Duodenal mucosa (tissue), 2 donors: ENCODE measurements around the gene NLRX1.
"Not testable (repeated sequence)": the region's sequence is repeated elsewhere in the genome, so short reads cannot be mapped to it uniquely, and the experiment has no call there.

Experiments
- H3K27ac ChIP-seq: one replicate; pipeline ENCODE4 v1.7.0; 2013; ENCODE audit warnings: low read depth, low read length
- H3K27me3 ChIP-seq, 2 donors: one replicate each; pipeline ENCODE4 v1.7.0; 2013; ENCODE audit warnings: low read length in 2 of 2, control low read depth in 1 of 2; ENCODE audit not compliant: insufficient read depth in 2 of 2, control insufficient read depth in 1 of 2
- H3K36me3 ChIP-seq, 2 donors: one replicate each; pipeline ENCODE4 v1.7.0; 2013; ENCODE audit warnings: low read length in 2 of 2, control low read depth in 1 of 2; ENCODE audit not compliant: insufficient read depth in 2 of 2, control insufficient read depth in 1 of 2
- H3K4me1 ChIP-seq, 2 donors: one replicate each; pipeline ENCODE4 v1.7.0; 2013; ENCODE audit warnings: low read length in 2 of 2, control low read depth in 1 of 2; ENCODE audit not compliant: insufficient read depth in 2 of 2, control insufficient read depth in 1 of 2
- H3K4me3 ChIP-seq, 2 donors: one replicate each; pipeline ENCODE4 v1.7.0; 2013; ENCODE audit warnings: low read length in 2 of 2, low read depth in 1 of 2
- H3K9ac ChIP-seq, 2 donors: one replicate each; pipeline ENCODE4 v1.7.0; 2013; ENCODE audit warnings: low read length in 2 of 2, low read depth in 1 of 2
- H3K9me3 ChIP-seq, 2 donors: one replicate each; pipeline ENCODE4 v1.7.0; 2013; ENCODE audit warnings: low read length in 2 of 2, control low read depth in 1 of 2; ENCODE audit not compliant: control insufficient read depth in 1 of 2

The NLRX1 gene

DNA sequence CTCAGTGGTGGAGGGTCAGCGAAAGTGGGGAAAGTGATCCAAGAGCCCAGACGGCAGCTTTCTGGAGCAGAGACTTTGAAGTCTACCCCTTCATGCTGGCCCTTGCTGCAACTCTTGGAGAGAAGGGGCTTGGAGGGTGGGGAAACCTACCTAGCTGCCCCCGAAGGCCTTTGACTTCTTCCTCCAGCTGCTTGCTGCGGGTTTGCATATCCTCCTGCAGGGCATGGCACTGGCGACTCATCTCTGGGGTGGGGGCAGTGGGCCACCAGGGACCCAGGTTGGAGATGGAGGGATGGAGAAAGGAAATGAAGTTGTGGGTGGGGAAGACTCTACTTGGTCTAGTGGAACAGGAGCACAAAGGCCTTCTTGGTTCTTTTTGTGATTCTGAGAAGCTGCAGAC, 24.5 kb downstream of the NLRX1 start:
- Histone ChIP-seq H3K36me3 (no peaks in the 10 kb centered on the region), H3K27ac (no peak overlapping the region), H3K27me3 (no peaks in the 10 kb centered on the region)

DNA sequence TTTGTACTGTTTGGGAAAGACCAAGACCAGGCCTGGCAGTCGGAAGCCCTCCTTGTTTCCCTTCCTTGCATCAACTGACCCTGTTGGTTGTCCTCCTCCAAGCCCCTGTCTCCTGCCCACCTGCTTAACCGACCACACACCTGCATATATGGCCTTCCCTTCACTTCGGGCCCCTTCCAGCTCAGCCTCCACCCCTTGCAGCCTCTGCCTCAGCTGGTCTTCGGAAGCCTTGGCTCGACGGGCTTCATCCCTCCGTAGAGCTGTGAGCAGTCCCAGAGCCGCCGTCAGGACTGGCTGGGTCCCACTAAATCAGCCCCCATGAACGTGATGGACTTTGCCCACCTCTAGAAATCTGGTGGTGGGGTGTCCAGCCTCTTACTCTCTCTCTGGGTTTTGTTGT, 25.1 kb downstream of the NLRX1 start:
- peaks cover 6 to 17% of the 10 kb centered on the region in 2 donors for H3K4me1 ChIP-seq
- H3K4me3 ChIP-seq: no peak overlapping the region
- H3K27me3 ChIP-seq: no peaks in the 10 kb centered on the region
- H3K9me3 ChIP-seq: no peaks in the 10 kb centered on the region
- H3K27ac ChIP-seq: no peak overlapping the region
- no peak overlapping the region for H3K9ac ChIP-seq
- H3K36me3 ChIP-seq: no peaks in the 10 kb centered on the region

More for the DNA sequence above, 24.5 kb downstream of the NLRX1 start:
- no peak overlapping the region for H3K4me3 ChIP-seq
- no peak overlapping the region for H3K9ac ChIP-seq
- peaks cover 6 to 19% of the 10 kb centered on the region in 2 donors for H3K4me1 ChIP-seq
- no peaks in the 10 kb centered on the region for H3K9me3 ChIP-seq

DNA sequence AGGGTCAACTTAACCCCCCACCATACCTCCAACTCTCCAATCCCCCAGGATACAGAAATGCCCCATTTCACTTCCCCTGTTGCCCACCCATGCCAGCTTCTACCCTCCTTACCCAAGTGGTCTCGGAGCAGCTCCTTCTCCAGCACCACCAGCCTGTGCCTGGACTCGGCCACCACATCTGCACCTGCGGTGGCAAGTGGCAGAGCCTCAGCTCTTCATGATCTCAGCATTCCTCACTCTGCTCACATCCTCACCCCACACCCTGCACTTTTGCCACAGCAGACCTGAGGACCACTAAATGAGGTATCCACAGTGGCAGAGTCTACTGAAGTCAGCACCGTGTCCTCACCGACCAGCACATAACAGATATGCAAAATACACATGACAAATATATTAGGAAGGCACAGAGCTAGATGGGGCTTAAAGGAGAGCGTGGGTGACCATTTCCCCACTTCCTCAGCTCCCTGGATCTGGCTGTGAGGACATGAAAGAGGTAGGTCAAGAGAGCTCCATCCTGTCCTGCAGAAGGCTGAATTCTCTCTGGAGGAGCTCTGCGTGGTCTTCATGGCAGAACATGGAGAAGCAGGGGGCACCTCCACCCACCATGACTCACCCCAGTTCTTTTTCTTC, 26.4 kb downstream of the NLRX1 start:
- no peak overlapping the region for H3K9ac ChIP-seq
- no peaks in the 10 kb centered on the region for H3K9me3 ChIP-seq
- no peak overlapping the region for H3K4me3 ChIP-seq
- no peak overlapping the region for H3K27ac ChIP-seq
- H3K27me3 ChIP-seq: no peaks in the 10 kb centered on the region
- peaks cover 6% of the 10 kb centered on the region in 2 donors for H3K4me1 ChIP-seq
- H3K36me3 ChIP-seq: no peaks in the 10 kb centered on the region

DNA sequence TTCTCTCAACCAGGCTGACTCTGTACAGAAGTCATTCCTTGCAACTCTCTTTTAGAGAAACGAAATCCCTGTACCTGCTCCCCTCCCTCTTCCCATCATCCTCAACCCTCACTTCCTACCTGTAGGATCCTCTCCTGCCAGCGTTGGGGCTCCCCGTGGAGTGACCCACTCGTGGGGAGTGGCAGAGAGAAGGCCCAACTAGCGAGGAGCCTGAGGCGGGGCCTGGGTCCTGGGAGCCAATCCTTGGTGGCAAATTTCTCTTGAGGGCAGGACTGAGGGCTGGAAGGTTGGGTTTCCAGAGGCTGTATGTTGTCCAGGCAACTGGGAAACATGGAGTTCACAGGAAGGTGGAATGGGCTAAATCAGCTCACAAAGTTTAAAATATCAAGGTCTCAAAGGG, 27.2 kb downstream of the NLRX1 start:
- no peaks in the 10 kb centered on the region for H3K36me3 ChIP-seq
- peaks cover 6% of the 10 kb centered on the region in 2 donors for H3K4me1 ChIP-seq
- no peaks in the 10 kb centered on the region for H3K9me3 ChIP-seq
- no peak overlapping the region for H3K9ac ChIP-seq
- H3K4me3 ChIP-seq: no peak overlapping the region
- H3K27ac ChIP-seq: no peak overlapping the region
- no peaks in the 10 kb centered on the region for H3K27me3 ChIP-seq

GRCh38 chr11:119196833-119197483, 28.4 kb downstream of the NLRX1 start:
- H3K36me3 ChIP-seq: no peaks in the 10 kb centered on the region
- peaks cover 6% of the 10 kb centered on the region in 2 donors for H3K4me1 ChIP-seq
- no peak overlapping the region for H3K27ac ChIP-seq
- H3K9me3 ChIP-seq: no peaks in the 10 kb centered on the region
- no peak overlapping the region for H3K4me3 ChIP-seq
- H3K9ac ChIP-seq: no peak overlapping the region
- H3K27me3 ChIP-seq: no peaks in the 10 kb centered on the region

DNA sequence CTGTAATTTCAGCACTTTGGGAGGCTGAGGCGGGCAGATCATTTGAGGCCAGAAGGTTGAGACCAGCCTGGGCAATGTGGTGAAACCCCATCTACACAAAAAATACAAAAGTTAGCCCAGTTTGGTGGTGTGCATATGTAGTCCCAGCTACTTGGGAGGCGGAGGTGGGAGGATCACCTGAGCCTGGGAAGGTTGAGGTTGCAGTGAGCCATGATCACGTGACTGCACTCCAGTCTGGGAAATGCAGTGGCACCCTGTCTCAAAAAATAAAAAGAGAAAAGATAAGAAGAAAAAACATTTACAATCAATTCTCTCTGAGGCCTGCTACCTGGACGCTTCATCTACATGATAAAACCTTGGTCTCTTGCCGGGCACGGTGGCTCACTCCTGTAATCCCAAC, 30.4 kb downstream of the NLRX1 start:
- H3K4me1 ChIP-seq: peaks cover 6% of the 10 kb centered on the region in 2 donors
- H3K36me3 ChIP-seq: no peaks in the 10 kb centered on the region
- no peak overlapping the region for H3K4me3 ChIP-seq
- no peak overlapping the region for H3K9ac ChIP-seq
- H3K27ac ChIP-seq: no peak overlapping the region
- no peaks in the 10 kb centered on the region for H3K27me3 ChIP-seq
- no peaks in the 10 kb centered on the region for H3K9me3 ChIP-seq

DNA sequence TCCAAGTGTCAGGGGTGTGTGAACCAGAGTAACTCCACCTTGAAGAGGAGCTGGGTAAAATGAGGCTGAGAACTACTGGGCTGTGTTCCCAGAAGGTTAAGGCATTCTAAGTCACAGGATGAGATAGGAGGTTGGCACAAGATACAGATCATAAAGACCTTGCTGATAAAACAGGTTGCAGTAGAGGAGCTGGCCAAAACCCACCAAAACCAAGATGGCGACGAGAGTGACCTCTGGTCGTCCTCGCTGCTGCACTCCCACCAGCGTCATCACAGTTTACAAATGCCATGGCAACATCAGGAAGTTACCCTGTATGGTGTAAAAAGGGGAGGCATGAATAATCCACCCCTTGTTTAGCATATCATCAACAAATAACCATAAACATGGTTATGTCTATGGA, 32.7 kb downstream of the NLRX1 start:
- not testable (repeated sequence) for H3K9ac ChIP-seq, H3K27ac ChIP-seq, H3K36me3 ChIP-seq, H3K4me3 ChIP-seq, H3K9me3 ChIP-seq, H3K27me3 ChIP-seq, H3K4me1 ChIP-seq

GRCh38 chr11:119202554-119202953, 34.0 kb downstream of the NLRX1 start:
- Histone ChIP-seq H3K27ac (no peak overlapping the region), H3K36me3 (no peaks in the 10 kb centered on the region), H3K9ac (no peak overlapping the region), H3K9me3 (no peaks in the 10 kb centered on the region), H3K4me1 (peaks cover 8 to 9% of the 10 kb centered on the region in 2 donors), H3K4me3 (no peak overlapping the region), H3K27me3 (no peaks in the 10 kb centered on the region)

GRCh38 chr11:119204066-119204465, 35.5 kb downstream of the NLRX1 start:
- H3K36me3 ChIP-seq: no peaks in the 10 kb centered on the region
- H3K9me3 ChIP-seq: no peaks in the 10 kb centered on the region
- H3K9ac ChIP-seq: no peak overlapping the region
- no peak overlapping the region for H3K27ac ChIP-seq
- H3K27me3 ChIP-seq: no peaks in the 10 kb centered on the region
- H3K4me1 ChIP-seq: peaks cover 12 to 14% of the 10 kb centered on the region in 2 donors
- H3K4me3 ChIP-seq: no peak overlapping the region

GRCh38 chr11:119205080-119205479, 36.6 kb downstream of the NLRX1 start:
- H3K9me3 ChIP-seq: no peaks in the 10 kb centered on the region
- H3K36me3 ChIP-seq: no peaks in the 10 kb centered on the region
- peak overlapping the region in 1 of 2 donors; percentile 81 for H3K4me3 ChIP-seq
- no peaks in the 10 kb centered on the region for H3K27me3 ChIP-seq
- H3K9ac ChIP-seq: peak overlapping the region in 1 of 2 donors; percentile 60
- H3K27ac ChIP-seq: no peak overlapping the region
- peaks cover 14 to 18% of the 10 kb centered on the region in 2 donors for H3K4me1 ChIP-seq
